HK-2 (cell line): ENCODE measurements around the gene ACY1.

ENCODE experiments used
- DNase-seq: peaks from one replicate; pipeline ENCODE4 v3.0.0-alpha.2; 2018; ENCODE audit not compliant: unreplicated experiment

ACY1 gene

GRCh38 chr3:52005571-52005986, 22.2 kb downstream of the ACY1 start:
- DNase-seq: no peak

GRCh38 chr3:52006017-52006819, 22.9 kb downstream of the ACY1 start:
- no peak for DNase-seq

GRCh38 chr3:52006820-52007133, 23.4 kb downstream of the ACY1 start:
- no peak for DNase-seq

DNA sequence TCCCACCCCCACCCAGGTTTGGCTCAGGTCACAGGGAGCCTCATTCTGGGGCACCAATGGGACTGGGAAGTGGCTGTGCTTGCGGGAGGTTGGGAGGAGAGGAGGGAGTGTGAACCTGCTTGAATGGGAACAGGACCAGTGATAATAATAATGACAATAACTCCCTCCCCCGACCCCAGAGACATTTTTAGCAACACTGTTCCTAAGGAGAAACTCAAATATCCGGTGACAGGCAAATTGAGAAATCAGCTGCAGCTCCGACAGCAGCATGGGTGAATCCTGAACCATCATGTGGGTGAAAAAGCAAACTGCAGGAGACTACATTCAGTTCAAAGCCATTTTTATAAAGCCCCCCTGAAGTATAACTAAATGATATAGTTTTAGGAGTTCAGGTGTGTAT, 24.0 kb downstream of the ACY1 start:
- no peak for DNase-seq

- no peak for DNase-seq
Measured at GRCh38 chr3:52010431-52010830, 27.1 kb downstream of the ACY1 start.

GRCh38 chr3:52012699-52013098, 29.4 kb downstream of the ACY1 start:
- DNase-seq: no peak

DNA sequence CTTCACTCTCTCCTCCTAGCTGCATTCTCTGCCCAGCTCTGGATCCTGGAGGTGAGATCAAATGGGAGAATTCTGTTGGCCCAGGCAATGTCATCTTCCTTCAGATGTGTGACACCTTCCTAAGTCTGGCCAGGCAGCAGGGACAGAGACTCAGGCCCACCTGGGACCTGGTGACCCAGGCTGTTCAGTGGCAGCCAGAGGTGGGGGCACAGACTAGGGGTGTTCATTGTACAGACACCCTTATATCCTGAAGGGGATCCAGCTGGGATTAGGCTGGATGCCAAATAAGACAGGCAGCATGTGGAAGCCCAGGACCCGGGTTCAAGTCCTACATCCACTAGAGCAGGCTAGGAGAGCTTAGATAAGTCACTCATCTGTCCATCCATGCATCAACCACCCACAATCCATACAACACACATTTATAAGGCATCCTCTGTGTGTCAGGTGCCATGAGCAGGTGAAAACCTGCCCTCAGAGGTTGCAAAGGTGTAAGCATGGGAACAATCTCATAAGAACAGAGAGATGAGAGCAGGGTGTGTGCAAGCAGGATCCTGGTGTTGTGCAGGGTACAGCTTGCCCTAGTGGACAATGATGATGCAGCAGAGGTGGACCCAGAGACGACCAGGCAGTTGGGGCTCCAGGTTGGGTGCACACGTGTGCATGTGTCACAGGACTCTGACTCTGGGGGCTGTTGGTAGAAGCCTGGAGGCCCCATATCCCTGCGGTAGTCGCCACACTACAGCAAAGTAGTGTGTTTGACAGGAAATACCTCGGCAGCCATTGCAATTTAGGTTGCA, 30.7 kb downstream of the ACY1 start:
- DNase-seq: no peak

- no peak for DNase-seq
Measured at GRCh38 chr3:52014613-52015012, 31.3 kb downstream of the ACY1 start.

DNA sequence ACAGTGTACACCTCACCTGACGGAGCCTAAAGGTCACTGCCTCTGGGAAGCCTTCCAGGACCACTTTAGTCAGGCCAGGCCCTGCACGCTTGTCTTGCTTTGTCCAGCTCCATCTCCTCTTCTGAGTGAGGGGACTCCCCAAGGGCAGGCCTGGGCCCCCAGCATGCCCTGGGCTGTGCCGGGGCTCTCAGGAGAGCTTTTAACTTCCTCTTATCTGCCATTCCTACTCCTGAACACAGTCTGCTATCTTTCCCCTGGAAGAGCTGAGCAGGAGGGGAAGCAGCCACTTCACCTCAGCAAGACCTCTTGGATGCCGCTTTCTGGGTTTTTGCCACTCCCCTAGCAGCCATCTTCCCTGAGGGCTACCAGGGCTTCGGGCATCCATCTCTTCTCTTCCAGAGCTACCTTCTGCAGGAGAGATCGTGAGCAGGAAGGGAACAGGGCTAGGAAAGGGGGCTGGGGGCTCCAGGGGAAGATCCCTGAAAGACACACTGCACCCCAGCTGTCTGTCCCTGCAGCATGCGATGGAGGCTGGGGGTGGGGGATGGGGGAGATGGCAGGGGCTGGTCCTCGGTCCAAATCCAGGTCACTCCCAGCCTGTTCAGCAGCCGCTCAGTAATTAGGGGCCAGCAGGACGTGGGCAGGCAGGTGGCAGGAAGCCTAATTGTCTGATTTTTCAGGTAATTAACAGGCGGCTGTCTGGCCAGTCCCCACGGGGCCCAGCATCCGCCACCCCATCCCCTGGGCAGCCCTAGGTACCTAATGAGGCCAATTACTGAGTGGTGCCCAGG, 32.3 kb downstream of the ACY1 start:
- DNase-seq: no peak

- DNase-seq: no peak
Measured at GRCh38 chr3:52017586-52017985, 34.3 kb downstream of the ACY1 start.

- DNase-seq: no peak
Measured at GRCh38 chr3:52018319-52019000, 35.1 kb downstream of the ACY1 start.

DNA sequence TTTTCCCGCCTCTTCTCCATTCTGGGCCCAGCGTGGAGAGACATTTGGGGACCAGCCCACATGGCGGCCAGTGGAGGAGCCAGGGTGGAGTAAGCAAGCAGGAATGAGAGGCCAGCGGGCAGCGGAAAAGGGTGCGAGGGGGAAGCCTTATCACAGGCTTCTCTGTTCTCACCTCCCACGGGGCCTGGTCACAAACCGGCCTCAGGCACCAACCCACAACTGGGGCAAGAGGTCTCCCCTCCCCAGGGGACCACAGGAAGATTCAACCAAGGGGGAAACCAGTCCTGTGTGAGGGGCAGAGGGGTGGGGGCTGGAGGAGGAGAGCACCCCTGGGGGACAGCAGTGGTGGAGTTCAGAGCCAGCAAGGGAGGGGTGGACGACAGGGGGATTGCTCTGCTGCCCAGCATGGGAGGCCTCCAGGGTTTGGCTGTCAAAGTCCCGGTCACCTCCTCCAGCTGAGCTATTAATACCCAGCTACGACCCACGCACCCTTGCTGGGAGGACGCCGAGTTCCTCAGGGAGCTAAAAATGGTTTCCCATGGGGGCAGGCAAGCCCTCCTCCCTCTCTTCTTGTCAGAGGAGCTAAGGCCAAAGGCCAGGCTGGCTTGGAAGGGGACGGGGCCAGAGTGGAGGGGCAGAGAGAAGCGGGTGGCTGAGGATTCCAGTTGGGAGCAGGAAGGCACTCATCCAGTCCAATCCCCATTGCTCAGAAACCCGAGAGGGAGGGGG, 36.2 kb downstream of the ACY1 start:
- no peak for DNase-seq

GRCh38 chr3:52020796-52021195, 37.5 kb downstream of the ACY1 start:
- DNase-seq: no peak

- no peak for DNase-seq
Measured at GRCh38 chr3:52021489-52022268, 38.3 kb downstream of the ACY1 start.

DNA sequence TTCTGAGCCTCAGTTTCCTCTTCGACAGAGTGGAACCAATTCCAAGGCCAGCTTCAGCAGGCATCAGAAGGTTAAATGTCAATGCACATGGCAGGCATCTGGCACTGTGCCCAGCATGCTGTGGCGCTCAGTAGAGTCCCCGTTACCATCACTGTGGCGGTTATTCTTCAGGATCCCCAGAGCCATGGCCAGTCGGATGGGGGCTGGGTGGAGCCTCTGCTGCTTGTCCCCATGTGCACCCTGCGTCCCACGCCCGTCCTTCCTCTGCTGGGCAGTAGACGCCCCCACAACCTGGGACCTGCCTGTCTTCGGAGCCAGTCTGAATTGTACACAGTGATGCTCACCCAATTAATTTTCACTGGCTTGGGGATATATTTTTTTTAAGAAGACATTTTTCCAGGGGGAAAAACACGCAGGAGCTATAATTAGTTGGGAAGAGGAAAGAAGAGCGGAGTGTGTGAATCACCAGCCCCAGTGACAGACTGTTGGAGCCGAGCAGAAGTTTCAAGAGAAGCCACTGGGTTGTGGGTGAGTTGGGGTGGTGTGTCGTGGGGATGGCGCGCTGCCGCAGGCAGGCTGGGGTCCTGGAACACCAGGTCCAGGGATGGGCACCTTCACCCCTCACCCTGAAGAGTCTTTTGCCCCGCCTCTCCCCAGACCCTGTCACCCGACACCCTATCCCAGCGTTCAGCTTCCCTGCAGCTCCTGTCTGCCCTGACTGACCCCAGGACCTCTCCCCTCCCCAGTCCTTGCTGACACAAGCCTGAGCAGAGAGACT, 39.2 kb downstream of the ACY1 start:
- no peak for DNase-seq

DNA sequence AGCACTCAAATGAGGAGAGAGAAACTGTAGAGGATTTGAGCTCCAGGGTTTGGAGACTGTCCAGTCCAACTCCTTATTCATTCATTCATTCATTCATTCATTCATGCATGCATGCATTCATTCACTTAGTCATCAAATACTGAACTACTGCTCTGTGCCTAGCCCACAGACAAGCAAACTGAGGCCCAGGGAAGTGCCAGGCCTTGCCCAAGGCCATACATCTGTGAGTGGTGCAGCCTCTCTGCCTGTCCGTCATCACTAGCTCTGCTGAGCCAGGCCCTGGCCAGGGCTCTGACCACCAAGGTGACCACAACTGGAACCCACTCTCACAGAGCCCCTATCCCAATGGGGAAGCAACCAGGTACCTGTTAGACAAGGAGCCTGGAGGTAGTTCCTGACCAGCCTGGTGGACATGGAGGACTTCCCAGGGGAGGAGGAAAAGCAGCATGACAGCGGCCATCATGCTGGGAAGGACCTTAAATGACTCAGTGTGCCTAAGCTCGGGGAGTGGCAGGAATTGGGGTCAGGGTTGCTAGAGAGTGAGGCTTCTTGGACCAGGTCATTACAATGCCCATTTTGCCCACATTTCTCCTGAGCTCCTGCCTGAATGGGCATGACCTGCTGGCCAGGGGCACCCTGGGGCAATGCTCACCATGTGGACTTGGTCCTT, 39.9 kb downstream of the ACY1 start:
- DNase-seq: no peak

- no peak for DNase-seq
Measured at GRCh38 chr3:52023860-52024764, 40.8 kb downstream of the ACY1 start.
